ENCODE results near the gene RHOXF1.
"Not testable (repeated sequence)": the region's sequence is repeated elsewhere in the genome, so short reads cannot be mapped to it uniquely, and the experiment has no call there.

The RHOXF1 gene, protein sequence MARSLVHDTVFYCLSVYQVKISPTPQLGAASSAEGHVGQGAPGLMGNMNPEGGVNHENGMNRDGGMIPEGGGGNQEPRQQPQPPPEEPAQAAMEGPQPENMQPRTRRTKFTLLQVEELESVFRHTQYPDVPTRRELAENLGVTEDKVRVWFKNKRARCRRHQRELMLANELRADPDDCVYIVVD

GRCh38 chrX:120115438-120115963 lies at the start of gene RHOXF1:
TSS of gene RHOXF1 (minus strand) at chrX:120115913. CDS start at chrX:120115862, 51 bp downstream.
- no peak within 1 kb of the TSS for H3K4me3 ChIP-seq (ENCODE audit: low read depth, low read length)
- TF ChIP-seq MYC (IDR thresholded peaks at IDR 0.05; ENCODE audit: low read depth, low read length): no peak
- TF ChIP-seq, protein P1, sequence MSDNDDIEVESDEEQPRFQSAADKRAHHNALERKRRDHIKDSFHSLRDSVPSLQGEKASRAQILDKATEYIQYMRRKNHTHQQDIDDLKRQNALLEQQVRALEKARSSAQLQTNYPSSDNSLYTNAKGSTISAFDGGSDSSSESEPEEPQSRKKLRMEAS (IDR thresholded peaks at IDR 0.05; ENCODE audit: low read depth, low read length): no peak
- no peak for TF ChIP-seq POLR2A (IDR thresholded peaks at IDR 0.05; ENCODE audit: extremely low read depth, insufficient read length)
- no peak for TF ChIP-seq CTCF (IDR thresholded peaks at IDR 0.05; ENCODE audit: low read depth, low read length)
- DNase-seq (ENCODE audit: low read depth): no peak

GRCh38 chrX:120159086-120159485 lies 43.4 kb upstream of the RHOXF1 start:
- not testable (repeated sequence) for DNase-seq (ENCODE audit: low read depth)
- peak overlapping the region; percentile 36 for H3K4me3 ChIP-seq (ENCODE audit: low read depth, low read length)

DNA sequence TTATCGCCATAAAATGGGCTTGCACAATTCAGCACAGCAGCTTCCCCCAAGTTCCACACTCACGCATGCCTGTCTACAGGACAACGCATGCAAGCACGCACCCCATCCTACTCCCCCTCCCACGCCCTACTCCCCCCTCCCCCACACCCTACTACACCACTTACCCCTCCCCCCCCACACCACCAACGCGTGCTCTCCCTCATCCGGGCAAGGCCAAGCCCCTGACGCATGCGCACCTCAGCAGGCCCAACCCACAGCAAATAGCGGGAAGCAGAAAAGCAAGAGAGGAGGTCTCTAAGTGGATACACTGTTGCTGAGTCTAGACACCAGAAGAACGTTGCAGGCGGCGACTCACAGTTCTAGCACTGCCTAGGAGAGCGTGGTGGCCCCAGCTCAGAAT lies 42.6 kb upstream of the RHOXF1 start, which contains the start of gene RHOXF2:
Gene RHOXF2 (plus strand): TSS at position 301 of the 400 bp plus-strand sequence. CDS start 138 bp downstream, outside the sequence.
- not testable (repeated sequence) for DNase-seq (ENCODE audit: low read depth)
- H3K4me3 ChIP-seq (ENCODE audit: low read depth, low read length): peak within 1 kb of the TSS; percentile 36

- not testable (repeated sequence) for H3K4me3 ChIP-seq (ENCODE audit: low read depth, low read length); DNase-seq (ENCODE audit: low read depth)
These were observed 34.5 kb upstream of the RHOXF1 start for GRCh38 chrX:120150109-120150744.

DNA sequence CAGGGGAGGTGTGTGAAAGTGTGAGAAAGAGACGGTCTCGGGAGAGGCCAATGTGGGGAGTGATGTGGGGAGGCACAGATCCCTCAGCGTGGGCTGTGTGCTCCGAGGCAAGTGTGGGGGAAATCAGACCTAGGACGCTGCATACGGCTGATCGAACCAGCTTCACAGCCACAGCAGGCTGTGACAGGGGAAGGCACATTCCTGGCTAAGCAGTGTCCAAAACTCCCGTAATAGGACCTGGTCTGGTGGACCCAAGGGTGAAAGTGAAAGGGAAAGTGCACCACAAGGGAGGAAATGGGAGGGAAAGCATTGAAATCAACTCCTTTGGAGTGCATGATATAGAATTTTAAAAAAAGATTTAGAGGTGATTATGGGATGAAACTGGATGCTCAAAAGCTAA lies 31.8 kb upstream of the RHOXF1 start:
- TF ChIP-seq, protein P1 (IDR thresholded peaks at IDR 0.05; ENCODE audit: low read depth, low read length): no peak
- TF ChIP-seq MYC (IDR thresholded peaks at IDR 0.05; ENCODE audit: low read depth, low read length): no peak
- no peak for TF ChIP-seq CTCF (IDR thresholded peaks at IDR 0.05; ENCODE audit: low read depth, low read length)
- no peak for TF ChIP-seq POLR2A (IDR thresholded peaks at IDR 0.05; ENCODE audit: extremely low read depth, insufficient read length)
- no peak for DNase-seq (ENCODE audit: low read depth)
- no peak overlapping the region for H3K4me3 ChIP-seq (ENCODE audit: low read depth, low read length)

GRCh38 chrX:120146323-120146722 lies 30.6 kb upstream of the RHOXF1 start:
- DNase-seq (ENCODE audit: low read depth); H3K4me3 ChIP-seq (ENCODE audit: low read depth, low read length): not testable (repeated sequence)

- no peak for DNase-seq (ENCODE audit: low read depth)
- TF ChIP-seq CTCF (IDR thresholded peaks at IDR 0.05; ENCODE audit: low read depth, low read length) (no peak), POLR2A (IDR thresholded peaks at IDR 0.05; ENCODE audit: extremely low read depth, insufficient read length) (no peak), MYC (IDR thresholded peaks at IDR 0.05; ENCODE audit: low read depth, low read length) (no peak)
- TF ChIP-seq, protein P1 (IDR thresholded peaks at IDR 0.05; ENCODE audit: low read depth, low read length): no peak
- no peak overlapping the region for H3K4me3 ChIP-seq (ENCODE audit: low read depth, low read length)
These were observed 29.7 kb upstream of the RHOXF1 start for GRCh38 chrX:120145295-120145925.

DNA sequence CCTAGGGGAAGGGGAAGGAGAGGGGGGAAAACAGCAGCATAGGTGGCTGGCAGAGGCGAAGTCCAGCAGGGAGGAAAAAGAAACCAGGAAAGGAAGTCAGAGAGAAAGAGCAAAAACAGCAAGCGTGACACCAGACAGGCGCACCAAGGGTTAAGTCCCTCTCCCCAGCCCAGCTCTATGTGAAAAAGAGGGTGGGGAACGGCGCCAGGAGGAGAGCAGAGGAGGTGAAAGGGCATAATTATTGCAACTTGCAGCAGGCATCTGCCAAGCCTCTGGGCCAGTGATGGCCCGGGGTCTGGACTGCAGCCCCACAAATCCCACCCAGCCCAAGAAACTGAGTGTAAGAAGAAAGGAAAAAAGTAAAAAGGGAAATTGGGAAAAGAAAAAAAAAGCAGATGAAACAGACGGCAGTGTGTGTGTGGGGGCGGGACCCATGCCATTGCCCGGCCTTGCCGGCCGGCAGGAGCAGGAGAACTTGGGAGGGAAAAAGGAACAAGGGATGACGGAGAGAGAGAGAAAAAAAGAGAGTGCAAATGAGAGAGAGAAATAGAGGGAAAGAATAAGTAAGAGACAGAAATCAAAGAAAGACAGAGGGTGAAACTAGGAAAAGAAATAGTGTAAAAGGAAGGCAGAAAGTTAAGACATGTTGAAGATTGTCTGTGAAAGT lies 28.6 kb upstream of the RHOXF1 start:
- DNase-seq (ENCODE audit: low read depth): no peak
- no peak for TF ChIP-seq CTCF (IDR thresholded peaks at IDR 0.05; ENCODE audit: low read depth, low read length)
- no peak for TF ChIP-seq MYC (IDR thresholded peaks at IDR 0.05; ENCODE audit: low read depth, low read length)
- TF ChIP-seq POLR2A (IDR thresholded peaks at IDR 0.05; ENCODE audit: extremely low read depth, insufficient read length): no peak
- TF ChIP-seq, protein P1 (IDR thresholded peaks at IDR 0.05; ENCODE audit: low read depth, low read length): no peak
- no peak overlapping the region for H3K4me3 ChIP-seq (ENCODE audit: low read depth, low read length)

Data from NB4 (cell line).